Tibial nerve (tissue), 4 donors: Measurements from ENCODE around the gene RSRC1. TPM values are rescaled to one million over a fixed set of nuclear protein-coding genes. Genes with fewer than 3 reads are reported as not detected.

Source experiments
- DNase-seq, 2 donors: peaks; one replicate each; pipeline ENCODE4 v3.0.0-alpha.2; 2019; ENCODE audit warnings: low spot score in 2 of 2
- H3K27ac ChIP-seq, 4 donors: fragments of 200-600 bp; sonication (generic) in 3 of 4; one replicate each; pipeline ENCODE4 v1.5.1; 2017 to 2019; ENCODE audit warnings: mild to moderate bottlenecking in 1 of 4
- H3K27me3 ChIP-seq, 2 donors: fragments of 200-600 bp; sonication (generic) in 1 of 2; one replicate each; pipeline versions ENCODE4 v1.5.1 to v1.6.0; 2017 to 2019
- H3K36me3 ChIP-seq, 3 donors: fragments of 200-600 bp; sonication (generic); one replicate each; pipeline ENCODE4 v1.5.1; 2018 to 2019
- H3K4me1 ChIP-seq, 4 donors: fragments of 200-600 bp; sonication (generic) in 3 of 4; one replicate each; pipeline ENCODE4 v1.5.1; 2017 to 2019
- H3K4me3 ChIP-seq, 4 donors: fragments of 200-600 bp; sonication (generic) in 3 of 4; one replicate each; pipeline ENCODE4 v1.5.1; 2017 to 2019; ENCODE audit warnings: mild to moderate bottlenecking in 1 of 4, moderate library complexity in 1 of 4
- H3K9me3 ChIP-seq, 4 donors: fragments of 200-600 bp; sonication (generic) in 3 of 4; one replicate each; pipeline ENCODE4 v1.5.1; 2017 to 2019
- EP300 ChIP-seq, 2 donors: sonication (generic); formaldehyde crosslinking; IDR thresholded peaks; one replicate each; pipeline ENCODE4 v1.6.1; 2017; ENCODE audit warnings: antibody characterized with exemption in 2 of 2, mild to moderate bottlenecking in 1 of 2
- POLR2A ChIP-seq, 2 donors: fragments of 450-650 bp; IDR thresholded peaks; one replicate each; pipeline ENCODE4 v1.6.1; 2017; ENCODE audit warnings: antibody characterized with exemption in 2 of 2, mild to moderate bottlenecking in 2 of 2, moderate library complexity in 2 of 2
- WGBS, 2 donors: methylation state at CpG; one replicate each; pipeline ENCODE4 v1.1.5; 2018; 5-methylcytosine and 5-hydroxymethylcytosine counted together
- total RNA-seq, 4 donors: library from RNA; depleted of rRNA; stranded (reverse); fragments of >200 nt; gene quantifications; one replicate each; pipeline ENCODE4 v1.1.0, GENCODE V29; 2016
- TF ChIP-seq, protein P1 (sequence below), 5 experiments: fragments of 200-600 bp in 3 of 5; fragments of 450-650 bp in 2 of 5; sonication (generic) in 3 of 5; IDR thresholded peaks; one replicate each; pipeline ENCODE4 v1.5.1; 2016 to 2019; ENCODE audit warnings: antibody characterized with exemption in 5 of 5, mild to moderate bottlenecking in 3 of 5, moderate library complexity in 2 of 5

The RSRC1 gene
- total RNA-seq, 4 donors from 2014 or later = 58.2 to 70.5 (median 68.6) TPM

- no peak for DNase-seq
- H3K27me3 ChIP-seq = no peaks in the 10 kb centered on the region
- no peaks in the 10 kb centered on the region for H3K4me1 ChIP-seq
- 81 to 84% methylated on average over 6 of the region's 6 CpGs for WGBS, 2 donors
- H3K4me3 ChIP-seq = no peak overlapping the region
- TF ChIP-seq, protein P1, sequence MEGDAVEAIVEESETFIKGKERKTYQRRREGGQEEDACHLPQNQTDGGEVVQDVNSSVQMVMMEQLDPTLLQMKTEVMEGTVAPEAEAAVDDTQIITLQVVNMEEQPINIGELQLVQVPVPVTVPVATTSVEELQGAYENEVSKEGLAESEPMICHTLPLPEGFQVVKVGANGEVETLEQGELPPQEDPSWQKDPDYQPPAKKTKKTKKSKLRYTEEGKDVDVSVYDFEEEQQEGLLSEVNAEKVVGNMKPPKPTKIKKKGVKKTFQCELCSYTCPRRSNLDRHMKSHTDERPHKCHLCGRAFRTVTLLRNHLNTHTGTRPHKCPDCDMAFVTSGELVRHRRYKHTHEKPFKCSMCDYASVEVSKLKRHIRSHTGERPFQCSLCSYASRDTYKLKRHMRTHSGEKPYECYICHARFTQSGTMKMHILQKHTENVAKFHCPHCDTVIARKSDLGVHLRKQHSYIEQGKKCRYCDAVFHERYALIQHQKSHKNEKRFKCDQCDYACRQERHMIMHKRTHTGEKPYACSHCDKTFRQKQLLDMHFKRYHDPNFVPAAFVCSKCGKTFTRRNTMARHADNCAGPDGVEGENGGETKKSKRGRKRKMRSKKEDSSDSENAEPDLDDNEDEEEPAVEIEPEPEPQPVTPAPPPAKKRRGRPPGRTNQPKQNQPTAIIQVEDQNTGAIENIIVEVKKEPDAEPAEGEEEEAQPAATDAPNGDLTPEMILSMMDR (IDR thresholded peaks at IDR 0.05) = no peak
- no peak for TF ChIP-seq EP300 (IDR thresholded peaks at IDR 0.05)
- TF ChIP-seq POLR2A (IDR thresholded peaks at IDR 0.05) = no peak
- peaks cover 0 to 89% (median 5%) of the 10 kb centered on the region in 3 donors for H3K36me3 ChIP-seq
- H3K9me3 ChIP-seq = peaks cover 0 to 34% (median 8%) of the 10 kb centered on the region in 4 donors
- H3K27ac ChIP-seq = no peak overlapping the region
Measured at GRCh38 chr3:158128755-158129154, 18.9 kb downstream of the RSRC1 start.

DNA sequence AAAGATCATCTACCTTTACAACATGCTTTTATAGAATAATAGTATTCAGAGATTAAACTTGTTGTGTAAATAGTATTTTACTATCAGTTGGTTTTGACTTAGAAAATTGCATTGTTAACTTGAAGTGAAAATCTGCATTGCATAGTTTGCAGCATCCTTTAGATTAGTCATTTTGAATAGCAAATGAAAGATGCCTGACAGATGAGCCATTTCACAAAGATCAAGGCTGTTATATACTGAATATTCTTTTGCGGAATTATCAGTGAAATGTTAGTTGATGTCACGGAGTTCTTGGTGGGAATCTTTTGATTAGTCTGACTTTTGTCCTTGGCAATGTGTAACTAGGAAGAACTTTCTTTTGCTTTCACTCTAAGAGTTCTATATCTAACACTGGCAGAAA, 24.5 kb downstream of the RSRC1 start:
- 96 to 97% methylated on average over 2 of the region's 2 CpGs for WGBS, 2 donors
- DNase-seq = no peak
- Histone ChIP-seq H3K4me1 (no peaks in the 10 kb centered on the region), H3K36me3 (peaks cover 0 to 50% (median 0%) of the 10 kb centered on the region in 3 donors), H3K9me3 (no peaks in the 10 kb centered on the region), H3K27me3 (no peaks in the 10 kb centered on the region), H3K4me3 (no peak overlapping the region), H3K27ac (no peak overlapping the region)
- TF ChIP-seq POLR2A (IDR thresholded peaks at IDR 0.05) (no peak), EP300 (IDR thresholded peaks at IDR 0.05) (no peak)

GRCh38 chr3:158140396-158140795, 30.5 kb downstream of the RSRC1 start:
- no peaks in the 10 kb centered on the region for H3K4me1 ChIP-seq
- WGBS, 2 donors = 91% methylated on average over 2 of the region's 2 CpGs
- peaks cover 0 to 26% (median 0%) of the 10 kb centered on the region in 3 donors for H3K36me3 ChIP-seq
- H3K9me3 ChIP-seq = peaks cover 0 to 1% (median 0%) of the 10 kb centered on the region in 4 donors
- no peaks in the 10 kb centered on the region for H3K27me3 ChIP-seq
- no peak overlapping the region for H3K27ac ChIP-seq
- no peak for DNase-seq
- TF ChIP-seq POLR2A (IDR thresholded peaks at IDR 0.05) (no peak), EP300 (IDR thresholded peaks at IDR 0.05) (no peak)
- TF ChIP-seq, protein P1 (IDR thresholded peaks at IDR 0.05) = no peak
- no peak overlapping the region for H3K4me3 ChIP-seq

- no peaks in the 10 kb centered on the region for H3K4me1 ChIP-seq
- no peaks in the 10 kb centered on the region for H3K27me3 ChIP-seq
- DNase-seq = no peak
- TF ChIP-seq EP300 (IDR thresholded peaks at IDR 0.05) (no peak), POLR2A (IDR thresholded peaks at IDR 0.05) (no peak)
- TF ChIP-seq, protein P1 (IDR thresholded peaks at IDR 0.05) = no peak
- no peak overlapping the region for H3K4me3 ChIP-seq
- 77 to 81% methylated on average over 2 of the region's 2 CpGs for WGBS, 2 donors
- H3K9me3 ChIP-seq = peaks cover 0 to 5% (median 0%) of the 10 kb centered on the region in 4 donors
- peaks cover 0 to 9% (median 0%) of the 10 kb centered on the region in 3 donors for H3K36me3 ChIP-seq
- no peak overlapping the region for H3K27ac ChIP-seq
Measured at GRCh38 chr3:158148218-158148617, 38.3 kb downstream of the RSRC1 start.

GRCh38 chr3:158152186-158152585, 42.3 kb downstream of the RSRC1 start:
- H3K4me1 ChIP-seq = no peaks in the 10 kb centered on the region
- H3K4me3 ChIP-seq = no peak overlapping the region
- no peaks in the 10 kb centered on the region for H3K9me3 ChIP-seq
- peaks cover 0 to 27% (median 0%) of the 10 kb centered on the region in 3 donors for H3K36me3 ChIP-seq
- DNase-seq = no peak
- no peak overlapping the region for H3K27ac ChIP-seq
- 81 to 83% methylated on average over 2 of the region's 2 CpGs for WGBS, 2 donors
- no peaks in the 10 kb centered on the region for H3K27me3 ChIP-seq
- TF ChIP-seq EP300 (IDR thresholded peaks at IDR 0.05) = no peak
- no peak for TF ChIP-seq POLR2A (IDR thresholded peaks at IDR 0.05)
- TF ChIP-seq, protein P1 (IDR thresholded peaks at IDR 0.05) = no peak

GRCh38 chr3:158158969-158159368, 49.1 kb downstream of the RSRC1 start:
- peaks cover 0 to 18% (median 0%) of the 10 kb centered on the region in 3 donors for H3K36me3 ChIP-seq
- DNase-seq = no peak
- H3K4me1 ChIP-seq = no peaks in the 10 kb centered on the region

More at GRCh38 chr3:158158969-158159368, 49.1 kb downstream of the RSRC1 start:
- Histone ChIP-seq H3K27me3 (no peaks in the 10 kb centered on the region), H3K27ac (no peak overlapping the region), H3K9me3 (no peaks in the 10 kb centered on the region), H3K4me3 (no peak overlapping the region)
- TF ChIP-seq POLR2A (IDR thresholded peaks at IDR 0.05) (no peak), EP300 (IDR thresholded peaks at IDR 0.05) (no peak)
- TF ChIP-seq, protein P1 (IDR thresholded peaks at IDR 0.05) = no peak
